GM23338 (cell line): ENCODE results near the gene PKNOX2. TPM values are rescaled to one million over a fixed set of nuclear protein-coding genes. Genes with fewer than 3 reads are reported as not detected.

ENCODE experiments used
- ATAC-seq: fragments of 200-7000 bp; cut with Tn5 transposase; 3 replicates; pipeline ENCODE4 v1.9.1; 2020
- DNase-seq: peaks from one replicate; pipeline ENCODE4 v3.0.0-alpha.2; 2015; ENCODE audit warnings: low spot score
- H2AFZ ChIP-seq: fragments of 200-600 bp; sonication (generic); 2 replicates; pipeline ENCODE4 v1.8.0; 2016; ENCODE audit warnings: antibody characterized with exemption, mild to moderate bottlenecking, moderate library complexity
- H3F3A ChIP-seq: fragments of 200-600 bp; sonication (generic); replicated peaks from 2 replicates; pipeline ENCODE4 v1.8.0; 2017; ENCODE audit warnings: antibody characterized with exemption, mixed run types, low read depth
- H3K27ac ChIP-seq: fragments of 200-600 bp; sonication (generic); 2 replicates; pipeline ENCODE4 v1.6.1; 2016; ENCODE audit warnings: low read depth
- H3K27me3 ChIP-seq: fragments of 200-600 bp; sonication (generic); 2 replicates; pipeline ENCODE4 v1.8.0; 2016; ENCODE audit warnings: mild to moderate bottlenecking, mixed run types, moderate library complexity; ENCODE audit not compliant: insufficient read depth
- H3K36me3 ChIP-seq: fragments of 200-600 bp; sonication (generic); 2 replicates; pipeline ENCODE4 v1.8.0; 2016; ENCODE audit warnings: mild to moderate bottlenecking; ENCODE audit not compliant: insufficient read depth
- H3K4me1 ChIP-seq: fragments of 200-600 bp; sonication (generic); 2 replicates; pipeline ENCODE4 v1.8.0; 2016; ENCODE audit warnings: mild to moderate bottlenecking, moderate library complexity; ENCODE audit not compliant: insufficient read depth
- H3K4me2 ChIP-seq: fragments of 200-600 bp; sonication (generic); 2 replicates; pipeline ENCODE4 v1.7.1; 2017; ENCODE audit warnings: mixed run types
- H3K4me3 ChIP-seq: fragments of 200-600 bp; sonication (generic); 2 replicates; pipeline ENCODE4 v1.6.1; 2016; ENCODE audit warnings: mixed run types
- H3K79me2 ChIP-seq: fragments of 200-600 bp; sonication (generic); replicated peaks from 2 replicates; pipeline ENCODE4 v1.8.0; 2017; ENCODE audit warnings: mild to moderate bottlenecking; ENCODE audit not compliant: insufficient read depth
- H3K9me2 ChIP-seq: fragments of 200-600 bp; sonication (generic); 2 replicates; pipeline ENCODE4 v1.8.0; 2017; ENCODE audit not compliant: insufficient read depth
- H4K20me1 ChIP-seq: fragments of 200-600 bp; sonication (generic); replicated peaks from 2 replicates; pipeline ENCODE4 v1.8.0; 2017; ENCODE audit warnings: mild to moderate bottlenecking; ENCODE audit not compliant: insufficient read depth
- H3K27ac Mint-ChIP-seq: 2 replicates; pipeline ENCODE4 v1.8.0; 2020; ENCODE audit warnings: inconsistent platforms, mild to moderate bottlenecking, moderate library complexity, mixed read lengths
- H3K27me3 Mint-ChIP-seq: 3 replicates; pipeline ENCODE4 v1.8.0; 2022; ENCODE audit warnings: low read depth, mild to moderate bottlenecking, moderate library complexity, mixed read lengths, inconsistent platforms; ENCODE audit not compliant: insufficient read depth, poor library complexity
- H3K36me3 Mint-ChIP-seq: 3 replicates; pipeline ENCODE4 v1.8.0; 2021; ENCODE audit warnings: low read depth, mild to moderate bottlenecking, inconsistent platforms, moderate library complexity, mixed read lengths
- H3K4me1 Mint-ChIP-seq: 3 replicates; pipeline ENCODE4 v1.8.0; 2020; ENCODE audit warnings: mild to moderate bottlenecking, inconsistent platforms, mixed read lengths
- H3K4me3 Mint-ChIP-seq: 3 replicates; pipeline ENCODE4 v1.8.0; 2021; ENCODE audit warnings: moderate library complexity, mild to moderate bottlenecking, inconsistent platforms, mixed read lengths
- H3K9me3 Mint-ChIP-seq: 3 replicates; pipeline ENCODE4 v1.8.0; 2020; ENCODE audit warnings: moderate library complexity, mild to moderate bottlenecking, inconsistent platforms, mixed read lengths
- ETS1 ChIP-seq: IDR thresholded peaks from 2 replicates; pipeline ENCODE4 v1.6.1; 2016; ENCODE audit warnings: antibody characterized with exemption
- EZH2 ChIP-seq: fragments of 200-600 bp; sonication (generic); IDR thresholded peaks from one replicate; pipeline ENCODE4 v1.8.0; 2017; ENCODE audit warnings: antibody characterized with exemption, mild to moderate bottlenecking, low read depth; ENCODE audit not compliant: unreplicated experiment
- JUNB ChIP-seq: IDR thresholded peaks from one replicate; pipeline ENCODE4 v1.6.1; 2016; ENCODE audit warnings: antibody characterized with exemption; ENCODE audit not compliant: unreplicated experiment
- REST ChIP-seq: IDR thresholded peaks from one replicate; pipeline ENCODE4 v1.6.1; 2018; ENCODE audit warnings: antibody characterized with exemption; ENCODE audit not compliant: unreplicated experiment
- STAT1 ChIP-seq: IDR thresholded peaks from one replicate; pipeline ENCODE4 v1.6.1; 2016; ENCODE audit warnings: antibody characterized with exemption; ENCODE audit not compliant: unreplicated experiment
- ZNF114 ChIP-seq: fragments of 250-450 bp; sonication (Bioruptor Pico); IDR thresholded peaks from 2 replicates; pipeline ENCODE4 v1.5.0; 2020; ENCODE audit warnings: mild to moderate bottlenecking, moderate library complexity
- polyA plus RNA-seq: library from polyadenylated mRNA; unstranded; fragments of >200 nt; fragmentation: Nextera tagmentation; extraction: Ambion mirVana; gene quantifications from 2 replicates; pipeline ENCODE4 v1.2.1, GENCODE V29; 2016
- total RNA-seq: library from RNA; depleted of rRNA; stranded (reverse); fragments of >200 nt; shearing (Covaris generic); gene quantifications from 2 replicates; pipeline ENCODE4 v1.2.3, GENCODE V29; 2014
- TF ChIP-seq, protein P1 (sequence below), 2 experiments: fragments of 200-600 bp in 1 of 2; sonication (generic) in 1 of 2; conservative IDR thresholded peaks; 2 replicates each; pipeline versions ENCODE4 v1.5.1 to v1.6.1; 2016 to 2017; ENCODE audit warnings: antibody characterized with exemption in 2 of 2, low read depth in 2 of 2, mild to moderate bottlenecking in 2 of 2, moderate library complexity in 1 of 2
- TF ChIP-seq, protein P2 (sequence below): fragments of 250-450 bp; sonication (Bioruptor Pico); IDR thresholded peaks from 2 replicates; pipeline ENCODE4 v1.5.0; 2020; ENCODE audit warnings: mild to moderate bottlenecking, moderate library complexity

Gene PKNOX2
- total and polyA plus RNA-seq, 2 experiments from 2014 or later, result 0.42 to 0.83 TPM

- no peak for ATAC-seq
- Histone ChIP-seq H2AFZ (no peak overlapping the region; the same call in 1 of the 2 replicates), H3K36me3 (no peaks in the 10 kb centered on the region), H3K4me3 (no peak overlapping the region), H3K27ac (no peak overlapping the region), H3K4me2 (no peak overlapping the region), H3K27me3 (peaks cover 6% of the 10 kb centered on the region; the same call in 1 of the 2 replicates), H3F3A (no peaks in the 10 kb centered on the region), H3K79me2 (no peaks in the 10 kb centered on the region), H3K9me2 (no peaks in the 10 kb centered on the region), H4K20me1 (no peaks in the 10 kb centered on the region), H3K4me1 (peaks cover 24% of the 10 kb centered on the region)
- no peak for DNase-seq
- no peak for TF ChIP-seq EZH2
- TF ChIP-seq STAT1, result no peak
- Mint-ChIP-seq H3K9me3 (no peaks in the 10 kb centered on the region), H3K36me3 (no peaks in the 10 kb centered on the region), H3K4me1 (peaks cover 44% of the 10 kb centered on the region), H3K4me3 (no peak overlapping the region), H3K27ac (no peak overlapping the region), H3K27me3 (peaks cover 19% of the 10 kb centered on the region)
These were observed 177.1 kb downstream of the PKNOX2 start for GRCh38 chr11:125341676-125342075.

GRCh38 chr11:125342281-125342930 is 177.9 kb downstream of the PKNOX2 start:
- H3K36me3 Mint-ChIP-seq, result no peaks in the 10 kb centered on the region
- H3K27ac ChIP-seq, result no peak overlapping the region
- H3K9me2 ChIP-seq, result no peaks in the 10 kb centered on the region
- peak; percentile 8; the same call in 2 of the 3 replicates for ATAC-seq
- peak overlapping the region; percentile 60 for H3K4me2 ChIP-seq
- no peak for DNase-seq
- H3K27ac Mint-ChIP-seq, result no peak overlapping the region
- H3K4me3 Mint-ChIP-seq, result no peak overlapping the region
- H3K27me3 Mint-ChIP-seq, result peaks cover 25% of the 10 kb centered on the region
- H3K4me1 ChIP-seq, result peaks cover 24% of the 10 kb centered on the region
- H3F3A ChIP-seq, result no peaks in the 10 kb centered on the region
- H3K27me3 ChIP-seq, result peaks cover 9% of the 10 kb centered on the region; the same call in 1 of the 2 replicates
- H3K9me3 Mint-ChIP-seq, result no peaks in the 10 kb centered on the region
- no peak overlapping the region for H3K4me3 ChIP-seq
- H3K4me1 Mint-ChIP-seq, result peaks cover 48% of the 10 kb centered on the region
- H4K20me1 ChIP-seq, result no peaks in the 10 kb centered on the region
- peak overlapping the region; percentile 98 for H2AFZ ChIP-seq
- no peaks in the 10 kb centered on the region for H3K79me2 ChIP-seq
- no peaks in the 10 kb centered on the region for H3K36me3 ChIP-seq
- TF ChIP-seq REST, result no peak
- no peak for TF ChIP-seq JUNB
- no peak for TF ChIP-seq ZNF114 (CRISPR knock-in tag)
- TF ChIP-seq, protein P1, sequence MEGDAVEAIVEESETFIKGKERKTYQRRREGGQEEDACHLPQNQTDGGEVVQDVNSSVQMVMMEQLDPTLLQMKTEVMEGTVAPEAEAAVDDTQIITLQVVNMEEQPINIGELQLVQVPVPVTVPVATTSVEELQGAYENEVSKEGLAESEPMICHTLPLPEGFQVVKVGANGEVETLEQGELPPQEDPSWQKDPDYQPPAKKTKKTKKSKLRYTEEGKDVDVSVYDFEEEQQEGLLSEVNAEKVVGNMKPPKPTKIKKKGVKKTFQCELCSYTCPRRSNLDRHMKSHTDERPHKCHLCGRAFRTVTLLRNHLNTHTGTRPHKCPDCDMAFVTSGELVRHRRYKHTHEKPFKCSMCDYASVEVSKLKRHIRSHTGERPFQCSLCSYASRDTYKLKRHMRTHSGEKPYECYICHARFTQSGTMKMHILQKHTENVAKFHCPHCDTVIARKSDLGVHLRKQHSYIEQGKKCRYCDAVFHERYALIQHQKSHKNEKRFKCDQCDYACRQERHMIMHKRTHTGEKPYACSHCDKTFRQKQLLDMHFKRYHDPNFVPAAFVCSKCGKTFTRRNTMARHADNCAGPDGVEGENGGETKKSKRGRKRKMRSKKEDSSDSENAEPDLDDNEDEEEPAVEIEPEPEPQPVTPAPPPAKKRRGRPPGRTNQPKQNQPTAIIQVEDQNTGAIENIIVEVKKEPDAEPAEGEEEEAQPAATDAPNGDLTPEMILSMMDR (conservative IDR thresholded peaks at IDR 0.05; ENCODE audit: low read depth in 2 of 2), result no peak
- TF ChIP-seq, protein P2, sequence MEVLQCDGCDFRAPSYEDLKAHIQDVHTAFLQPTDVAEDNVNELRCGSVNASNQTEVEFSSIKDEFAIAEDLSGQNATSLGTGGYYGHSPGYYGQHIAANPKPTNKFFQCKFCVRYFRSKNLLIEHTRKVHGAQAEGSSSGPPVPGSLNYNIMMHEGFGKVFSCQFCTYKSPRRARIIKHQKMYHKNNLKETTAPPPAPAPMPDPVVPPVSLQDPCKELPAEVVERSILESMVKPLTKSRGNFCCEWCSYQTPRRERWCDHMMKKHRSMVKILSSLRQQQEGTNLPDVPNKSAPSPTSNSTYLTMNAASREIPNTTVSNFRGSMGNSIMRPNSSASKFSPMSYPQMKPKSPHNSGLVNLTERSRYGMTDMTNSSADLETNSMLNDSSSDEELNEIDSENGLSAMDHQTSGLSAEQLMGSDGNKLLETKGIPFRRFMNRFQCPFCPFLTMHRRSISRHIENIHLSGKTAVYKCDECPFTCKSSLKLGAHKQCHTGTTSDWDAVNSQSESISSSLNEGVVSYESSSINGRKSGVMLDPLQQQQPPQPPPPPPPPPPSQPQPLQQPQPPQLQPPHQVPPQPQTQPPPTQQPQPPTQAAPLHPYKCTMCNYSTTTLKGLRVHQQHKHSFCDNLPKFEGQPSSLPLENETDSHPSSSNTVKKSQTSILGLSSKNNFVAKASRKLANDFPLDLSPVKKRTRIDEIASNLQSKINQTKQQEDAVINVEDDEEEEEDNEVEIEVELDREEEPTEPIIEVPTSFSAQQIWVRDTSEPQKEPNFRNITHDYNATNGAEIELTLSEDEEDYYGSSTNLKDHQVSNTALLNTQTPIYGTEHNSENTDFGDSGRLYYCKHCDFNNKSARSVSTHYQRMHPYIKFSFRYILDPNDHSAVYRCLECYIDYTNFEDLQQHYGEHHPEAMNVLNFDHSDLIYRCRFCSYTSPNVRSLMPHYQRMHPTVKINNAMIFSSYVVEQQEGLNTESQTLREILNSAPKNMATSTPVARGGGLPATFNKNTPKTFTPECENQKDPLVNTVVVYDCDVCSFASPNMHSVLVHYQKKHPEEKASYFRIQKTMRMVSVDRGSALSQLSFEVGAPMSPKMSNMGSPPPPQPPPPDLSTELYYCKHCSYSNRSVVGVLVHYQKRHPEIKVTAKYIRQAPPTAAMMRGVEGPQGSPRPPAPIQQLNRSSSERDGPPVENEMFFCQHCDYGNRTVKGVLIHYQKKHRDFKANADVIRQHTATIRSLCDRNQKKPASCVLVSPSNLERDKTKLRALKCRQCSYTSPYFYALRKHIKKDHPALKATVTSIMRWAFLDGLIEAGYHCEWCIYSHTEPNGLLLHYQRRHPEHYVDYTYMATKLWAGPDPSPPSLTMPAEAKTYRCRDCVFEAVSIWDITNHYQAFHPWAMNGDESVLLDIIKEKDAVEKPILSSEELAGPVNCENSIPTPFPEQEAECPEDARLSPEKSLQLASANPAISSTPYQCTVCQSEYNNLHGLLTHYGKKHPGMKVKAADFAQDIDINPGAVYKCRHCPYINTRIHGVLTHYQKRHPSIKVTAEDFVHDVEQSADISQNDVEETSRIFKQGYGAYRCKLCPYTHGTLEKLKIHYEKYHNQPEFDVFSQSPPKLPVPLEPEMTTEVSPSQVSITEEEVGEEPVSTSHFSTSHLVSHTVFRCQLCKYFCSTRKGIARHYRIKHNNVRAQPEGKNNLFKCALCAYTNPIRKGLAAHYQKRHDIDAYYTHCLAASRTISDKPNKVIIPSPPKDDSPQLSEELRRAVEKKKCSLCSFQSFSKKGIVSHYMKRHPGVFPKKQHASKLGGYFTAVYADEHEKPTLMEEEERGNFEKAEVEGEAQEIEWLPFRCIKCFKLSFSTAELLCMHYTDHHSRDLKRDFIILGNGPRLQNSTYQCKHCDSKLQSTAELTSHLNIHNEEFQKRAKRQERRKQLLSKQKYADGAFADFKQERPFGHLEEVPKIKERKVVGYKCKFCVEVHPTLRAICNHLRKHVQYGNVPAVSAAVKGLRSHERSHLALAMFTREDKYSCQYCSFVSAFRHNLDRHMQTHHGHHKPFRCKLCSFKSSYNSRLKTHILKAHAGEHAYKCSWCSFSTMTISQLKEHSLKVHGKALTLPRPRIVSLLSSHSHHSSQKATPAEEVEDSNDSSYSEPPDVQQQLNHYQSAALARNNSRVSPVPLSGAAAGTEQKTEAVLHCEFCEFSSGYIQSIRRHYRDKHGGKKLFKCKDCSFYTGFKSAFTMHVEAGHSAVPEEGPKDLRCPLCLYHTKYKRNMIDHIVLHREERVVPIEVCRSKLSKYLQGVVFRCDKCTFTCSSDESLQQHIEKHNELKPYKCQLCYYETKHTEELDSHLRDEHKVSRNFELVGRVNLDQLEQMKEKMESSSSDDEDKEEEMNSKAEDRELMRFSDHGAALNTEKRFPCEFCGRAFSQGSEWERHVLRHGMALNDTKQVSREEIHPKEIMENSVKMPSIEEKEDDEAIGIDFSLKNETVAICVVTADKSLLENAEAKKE (CRISPR knock-in tag), result no peak
- no peak for TF ChIP-seq ETS1
- no peak for TF ChIP-seq EZH2
- TF ChIP-seq STAT1, result no peak
